Keratinocyte (primary cell): ENCODE data around the gene WSB1. TPM values are rescaled to one million over a fixed set of nuclear protein-coding genes. Genes with fewer than 3 reads are reported as not detected.

Experiments
- DNase-seq: peaks from one replicate; pipeline ENCODE4 v3.0.0-alpha.2; 2011; ENCODE audit warnings: low read depth, missing footprints, low spot score
- FAIRE-seq: peaks from 2 replicates; lab custom pipeline; 2011; peaks lifted over from hg19 to GRCh38; lab: Jason Lieb, UNC
- H2AFZ ChIP-seq: 2 replicates; pipeline ENCODE4 v1.6.0; 2012; ENCODE audit warnings: low read length, control low read depth, inconsistent platforms; ENCODE audit not compliant: control insufficient read depth
- H3K27ac ChIP-seq: 2 replicates; pipeline ENCODE4 v1.5.1; 2011; ENCODE audit warnings: low read length; ENCODE audit not compliant: control insufficient read depth, insufficient read depth
- H3K27me3 ChIP-seq: 3 replicates; pipeline ENCODE4 v1.6.0; 2011; ENCODE audit warnings: low read length; ENCODE audit not compliant: control insufficient read depth, insufficient read depth; ENCODE audit errors: extremely low read depth
- H3K36me3 ChIP-seq, 2 experiments: 2 replicates in 1 of 2; 3 replicates in 1 of 2; pipeline ENCODE4 v1.5.1; 2011; ENCODE audit warnings: low read length in 2 of 2, mild to moderate bottlenecking in 1 of 2; ENCODE audit not compliant: control insufficient read depth in 2 of 2, insufficient read depth in 2 of 2; ENCODE audit errors: extremely low read depth in 1 of 2
- H3K4me1 ChIP-seq: 3 replicates; pipeline ENCODE4 v1.5.1; 2011; ENCODE audit warnings: low read length; ENCODE audit not compliant: control insufficient read depth, insufficient read depth; ENCODE audit errors: extremely low read depth
- H3K4me2 ChIP-seq: 3 replicates; pipeline ENCODE4 v1.6.0; 2011; ENCODE audit warnings: low read depth, low read length; ENCODE audit not compliant: control insufficient read depth, insufficient read depth; ENCODE audit errors: extremely low read depth
- H3K4me3 ChIP-seq, 3 experiments: fragments of 200-600 bp in 1 of 3; sonication (generic) in 1 of 3; 2 replicates in 2 of 3; 3 replicates in 1 of 3; pipeline ENCODE4 v1.5.1; 2011 to 2016; ENCODE audit warnings: low read length in 3 of 3, mild to moderate bottlenecking in 3 of 3, control low read depth in 2 of 3, inconsistent platforms in 1 of 3, low read depth in 1 of 3, mixed read lengths in 1 of 3, mixed run types in 1 of 3, moderate library complexity in 1 of 3; ENCODE audit not compliant: control insufficient read depth in 2 of 3, insufficient read depth in 2 of 3; ENCODE audit errors: extremely low read depth in 1 of 3
- H3K79me2 ChIP-seq: 2 replicates; pipeline ENCODE4 v1.6.0; 2012; ENCODE audit warnings: low read length; ENCODE audit not compliant: control insufficient read depth, insufficient read depth
- H3K9ac ChIP-seq: 3 replicates; pipeline ENCODE4 v1.6.0; 2011; ENCODE audit warnings: low read length; ENCODE audit not compliant: control insufficient read depth, insufficient read depth; ENCODE audit errors: extremely low read depth
- H3K9me1 ChIP-seq: 3 replicates; pipeline ENCODE4 v1.6.0; 2011; ENCODE audit warnings: low read length; ENCODE audit not compliant: control insufficient read depth, insufficient read depth; ENCODE audit errors: extremely low read depth
- H3K9me3 ChIP-seq: 2 replicates; pipeline ENCODE4 v1.5.1; 2012; ENCODE audit warnings: low read depth, low read length; ENCODE audit not compliant: control insufficient read depth
- H4K20me1 ChIP-seq: 3 replicates; pipeline ENCODE4 v1.6.0; 2011; ENCODE audit warnings: low read length; ENCODE audit not compliant: control insufficient read depth, insufficient read depth; ENCODE audit errors: extremely low read depth
- EZH2 ChIP-seq: IDR thresholded peaks from one replicate; pipeline ENCODE4 v1.6.1; 2012; ENCODE audit warnings: inconsistent platforms, mild to moderate bottlenecking, low read length, moderate library complexity
- dilution Hi-C: fragments of 300-500 bp; cut with MboI; formaldehyde crosslinking; loops from one replicate; pipeline ENCODE4 v1.7.0; 2020; ENCODE audit warnings: low sequenced_read_pairs; ENCODE audit not compliant: extremely low pct_ligation_motif_present
- polyA plus RNA-seq, 5 experiments: library from polyadenylated mRNA; depleted of rRNA in 3 of 5; stranded (reverse) in 3 of 5; stranded (forward) in 1 of 5; unstranded in 1 of 5; fragments of >200 nt; gene quantifications; 1 replicate in 1 of 5; 2 replicates in 3 of 5; 3 replicates in 1 of 5; pipeline versions ENCODE4 v1.2.1 to v1.2.3, GENCODE V29; 2011 to 2012; ENCODE audit warnings: missing spikeins in 2 of 5, low read depth in 1 of 5, low replicate concordance in 1 of 5
- TF ChIP-seq, protein P1 (sequence below), 3 experiments: IDR thresholded peaks in 1 of 3; conservative IDR thresholded peaks in 1 of 3; optimal IDR thresholded peaks in 1 of 3; 2 replicates in 2 of 3; 3 replicates in 1 of 3; pipeline versions ENCODE3 to v1.5.1; 2011; ENCODE audit warnings: low read length in 3 of 3, mild to moderate bottlenecking in 3 of 3, moderate library complexity in 2 of 3, control low read depth in 1 of 3, inconsistent platforms in 1 of 3; ENCODE audit not compliant: insufficient read depth in 2 of 3; ENCODE audit errors: extremely low read depth in 1 of 3

Gene WSB1
- polyA plus RNA-seq, 1 donor (not counting 4 experiments of a cell fraction or from before 2014, with no cell fraction given) = 135 TPM

DNA sequence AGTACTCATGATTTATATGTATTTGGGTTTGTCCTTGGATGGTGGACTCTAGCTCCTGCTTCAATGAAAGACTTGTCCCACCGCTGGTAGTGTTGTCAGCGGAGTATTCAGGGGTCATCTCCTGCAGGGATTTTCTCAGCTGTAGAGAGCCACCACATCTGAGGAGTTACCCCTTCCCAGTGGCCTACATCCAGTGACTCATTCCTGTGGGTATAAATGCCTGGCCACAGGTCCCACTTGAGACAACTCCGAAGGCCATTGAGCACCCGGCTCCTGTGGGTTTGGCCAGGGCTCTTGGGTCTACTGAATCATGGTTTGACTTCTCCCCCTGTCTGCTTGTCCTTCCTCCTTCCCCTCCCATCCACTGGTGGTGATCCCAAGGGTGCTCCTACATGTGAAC is 34.6 kb upstream of the WSB1 start:
- FAIRE-seq = no peak
- H4K20me1 ChIP-seq = no peaks in the 10 kb centered on the region
- dilution Hi-C loops = no loop called here

DNA sequence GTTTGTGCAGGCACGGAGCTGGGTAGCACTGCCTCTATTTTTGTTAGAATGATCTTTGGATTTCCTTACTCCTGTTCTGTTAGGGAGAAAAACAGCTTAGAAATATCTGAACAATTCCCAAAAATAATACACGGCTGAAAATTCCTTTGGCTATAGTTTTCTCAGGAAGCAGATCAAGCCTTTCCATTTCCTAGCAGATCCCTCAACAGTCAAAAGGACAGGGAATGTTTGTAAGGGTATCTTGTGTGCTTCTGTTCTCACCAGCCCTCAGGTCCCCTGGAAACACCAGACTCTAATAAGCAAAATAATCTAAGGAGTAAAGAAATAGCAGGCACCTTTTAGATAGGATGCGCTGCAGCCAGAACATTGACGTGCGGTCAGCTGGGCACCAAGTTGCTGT is 30.5 kb upstream of the WSB1 start:
- DNase-seq = no peak
- TF ChIP-seq EZH2 = no peak
- TF ChIP-seq, protein P1, sequence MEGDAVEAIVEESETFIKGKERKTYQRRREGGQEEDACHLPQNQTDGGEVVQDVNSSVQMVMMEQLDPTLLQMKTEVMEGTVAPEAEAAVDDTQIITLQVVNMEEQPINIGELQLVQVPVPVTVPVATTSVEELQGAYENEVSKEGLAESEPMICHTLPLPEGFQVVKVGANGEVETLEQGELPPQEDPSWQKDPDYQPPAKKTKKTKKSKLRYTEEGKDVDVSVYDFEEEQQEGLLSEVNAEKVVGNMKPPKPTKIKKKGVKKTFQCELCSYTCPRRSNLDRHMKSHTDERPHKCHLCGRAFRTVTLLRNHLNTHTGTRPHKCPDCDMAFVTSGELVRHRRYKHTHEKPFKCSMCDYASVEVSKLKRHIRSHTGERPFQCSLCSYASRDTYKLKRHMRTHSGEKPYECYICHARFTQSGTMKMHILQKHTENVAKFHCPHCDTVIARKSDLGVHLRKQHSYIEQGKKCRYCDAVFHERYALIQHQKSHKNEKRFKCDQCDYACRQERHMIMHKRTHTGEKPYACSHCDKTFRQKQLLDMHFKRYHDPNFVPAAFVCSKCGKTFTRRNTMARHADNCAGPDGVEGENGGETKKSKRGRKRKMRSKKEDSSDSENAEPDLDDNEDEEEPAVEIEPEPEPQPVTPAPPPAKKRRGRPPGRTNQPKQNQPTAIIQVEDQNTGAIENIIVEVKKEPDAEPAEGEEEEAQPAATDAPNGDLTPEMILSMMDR (optimal IDR thresholded peaks at IDR 0.05 in 1 of 3, IDR thresholded peaks at IDR 0.05 in 1 of 3, conservative IDR thresholded peaks at IDR 0.05 in 1 of 3; ENCODE audit: extremely low read depth in 1 of 3, insufficient read depth in 2 of 3, low read length in 3 of 3) = no peak
- Histone ChIP-seq H3K4me1 (no peaks in the 10 kb centered on the region), H3K9me1 (no peaks in the 10 kb centered on the region), H3K27me3 (no peaks in the 10 kb centered on the region), H3K36me3 (no peaks in the 10 kb centered on the region), H3K9me3 (no peaks in the 10 kb centered on the region), H3K4me2 (no peak overlapping the region), H3K9ac (no peak overlapping the region), H3K27ac (no peak overlapping the region), H3K79me2 (no peaks in the 10 kb centered on the region), H3K4me3 (no peak overlapping the region), H4K20me1 (no peaks in the 10 kb centered on the region), H2AFZ (no peak overlapping the region)
- dilution Hi-C loops = no loop called here
- FAIRE-seq = no peak

More for the DNA sequence above, 34.6 kb upstream of the WSB1 start:
- no peak for TF ChIP-seq EZH2
- TF ChIP-seq, protein P1 (optimal IDR thresholded peaks at IDR 0.05 in 1 of 3, IDR thresholded peaks at IDR 0.05 in 1 of 3, conservative IDR thresholded peaks at IDR 0.05 in 1 of 3; ENCODE audit: extremely low read depth in 1 of 3, insufficient read depth in 2 of 3, low read length in 3 of 3) = no peak
- Histone ChIP-seq H3K4me2 (no peak overlapping the region), H3K9me3 (no peaks in the 10 kb centered on the region), H3K27me3 (no peaks in the 10 kb centered on the region), H3K4me3 (no peak overlapping the region), H3K27ac (no peak overlapping the region), H2AFZ (no peak overlapping the region), H3K36me3 (no peaks in the 10 kb centered on the region), H3K9ac (no peak overlapping the region), H3K4me1 (no peaks in the 10 kb centered on the region), H3K79me2 (no peaks in the 10 kb centered on the region), H3K9me1 (no peaks in the 10 kb centered on the region)
- no peak for DNase-seq
